Measurements from ENCODE around the gene JAK3. TPM values are rescaled to one million over a fixed set of nuclear protein-coding genes. Genes with fewer than 3 reads are reported as not detected.

The JAK3 gene
- total RNA-seq, 1 donor from 2014 or later, result 30.9 TPM

- no peak for DNase-seq (ENCODE audit: low spot score)
- H3K4me1 Mint-ChIP-seq (ENCODE audit: unreplicated experiment), result peaks cover 4% of the 10 kb centered on the region
- H3K4me3 Mint-ChIP-seq (ENCODE audit: unreplicated experiment), result no peak overlapping the region
- H3K27ac Mint-ChIP-seq (ENCODE audit: unreplicated experiment), result no peak overlapping the region
- no peak for TF ChIP-seq CTCF (IDR thresholded peaks at IDR 0.05; ENCODE audit: unreplicated experiment)
- H3K36me3 Mint-ChIP-seq (ENCODE audit: low read depth, unreplicated experiment), result peaks cover 7% of the 10 kb centered on the region
- H3K9me3 Mint-ChIP-seq (ENCODE audit: unreplicated experiment), result no peaks in the 10 kb centered on the region
- peaks cover 7% of the 10 kb centered on the region for H3K27me3 Mint-ChIP-seq (ENCODE audit: unreplicated experiment)
Observed at GRCh38 chr19:17843908-17844490, 3.8 kb downstream of the JAK3 start.

GRCh38 chr19:17843292-17843827 lies 4.4 kb downstream of the JAK3 start:
- no peak overlapping the region for H3K27ac Mint-ChIP-seq (ENCODE audit: unreplicated experiment)
- no peak for TF ChIP-seq CTCF (IDR thresholded peaks at IDR 0.05; ENCODE audit: unreplicated experiment)
- DNase-seq (ENCODE audit: low spot score), result no peak
- H3K9me3 Mint-ChIP-seq (ENCODE audit: unreplicated experiment), result no peaks in the 10 kb centered on the region
- H3K36me3 Mint-ChIP-seq (ENCODE audit: low read depth, unreplicated experiment), result peaks cover 7% of the 10 kb centered on the region
- peaks cover 7% of the 10 kb centered on the region for H3K27me3 Mint-ChIP-seq (ENCODE audit: unreplicated experiment)
- no peak overlapping the region for H3K4me3 Mint-ChIP-seq (ENCODE audit: unreplicated experiment)
- H3K4me1 Mint-ChIP-seq (ENCODE audit: unreplicated experiment), result peaks cover 4% of the 10 kb centered on the region

- H3K27ac Mint-ChIP-seq (ENCODE audit: unreplicated experiment), result no peak overlapping the region
- H3K27me3 Mint-ChIP-seq (ENCODE audit: unreplicated experiment), result peaks cover 8% of the 10 kb centered on the region
- no peaks in the 10 kb centered on the region for H3K9me3 Mint-ChIP-seq (ENCODE audit: unreplicated experiment)
- TF ChIP-seq CTCF (IDR thresholded peaks at IDR 0.05; ENCODE audit: unreplicated experiment), result no peak
- peaks cover 13% of the 10 kb centered on the region for H3K36me3 Mint-ChIP-seq (ENCODE audit: low read depth, unreplicated experiment)
- H3K4me1 Mint-ChIP-seq (ENCODE audit: unreplicated experiment), result peaks cover 4% of the 10 kb centered on the region
- no peak overlapping the region for H3K4me3 Mint-ChIP-seq (ENCODE audit: unreplicated experiment)
- no peak for DNase-seq (ENCODE audit: low spot score)
Observed at GRCh38 chr19:17842663-17843291, 5.0 kb downstream of the JAK3 start.

GRCh38 chr19:17841810-17842662 lies 5.7 kb downstream of the JAK3 start:
- H3K27me3 Mint-ChIP-seq (ENCODE audit: unreplicated experiment), result peaks cover 10% of the 10 kb centered on the region
- peaks cover 4% of the 10 kb centered on the region for H3K4me1 Mint-ChIP-seq (ENCODE audit: unreplicated experiment)
- H3K36me3 Mint-ChIP-seq (ENCODE audit: low read depth, unreplicated experiment), result peaks cover 14% of the 10 kb centered on the region
- no peaks in the 10 kb centered on the region for H3K9me3 Mint-ChIP-seq (ENCODE audit: unreplicated experiment)
- no peak for TF ChIP-seq CTCF (IDR thresholded peaks at IDR 0.05; ENCODE audit: unreplicated experiment)
- H3K4me3 Mint-ChIP-seq (ENCODE audit: unreplicated experiment), result no peak overlapping the region
- no peak overlapping the region for H3K27ac Mint-ChIP-seq (ENCODE audit: unreplicated experiment)
- peak; percentile 88 for DNase-seq (ENCODE audit: low spot score)

Measured in endothelial cell (in vitro differentiated cells).